ENCODE measurements around the gene FNIP1.
"Not testable (repeated sequence)": the region's sequence is repeated elsewhere in the genome, so short reads cannot be mapped to it uniquely, and the experiment has no call there.

FNIP1 gene

DNA sequence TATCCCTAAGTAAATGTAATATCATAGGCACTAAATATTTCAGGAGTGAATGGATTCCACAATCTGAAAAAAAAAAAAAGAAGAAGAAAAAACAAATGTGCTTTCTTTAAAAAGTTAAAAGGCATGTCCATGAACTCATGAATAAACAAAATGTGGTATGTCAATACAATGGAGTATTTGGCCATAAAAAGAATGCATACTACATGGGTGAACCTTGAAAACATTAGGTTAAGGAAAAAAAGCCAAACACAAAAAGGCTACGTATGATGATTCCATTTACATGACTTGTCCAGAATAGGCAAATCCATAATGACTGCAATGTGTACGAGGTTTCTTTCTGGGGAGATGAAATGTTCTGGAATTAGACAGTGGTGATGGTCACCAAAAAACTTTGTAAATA is 45.3 kb downstream of the FNIP1 start:
- FAIRE-seq (no peak), DNase-seq (ENCODE audit: insufficient read length, low spot score) (no peak)
- no peak for TF ChIP-seq POLR2A (IDR thresholded peaks at IDR 0.05; ENCODE audit: low read depth, low read length)

- no peak for FAIRE-seq
- no peak for DNase-seq (ENCODE audit: insufficient read length, low spot score)
- no peak for TF ChIP-seq POLR2A (IDR thresholded peaks at IDR 0.05; ENCODE audit: low read depth, low read length)
Observed at GRCh38 chr5:131749723-131750470, 46.9 kb downstream of the FNIP1 start.

DNA sequence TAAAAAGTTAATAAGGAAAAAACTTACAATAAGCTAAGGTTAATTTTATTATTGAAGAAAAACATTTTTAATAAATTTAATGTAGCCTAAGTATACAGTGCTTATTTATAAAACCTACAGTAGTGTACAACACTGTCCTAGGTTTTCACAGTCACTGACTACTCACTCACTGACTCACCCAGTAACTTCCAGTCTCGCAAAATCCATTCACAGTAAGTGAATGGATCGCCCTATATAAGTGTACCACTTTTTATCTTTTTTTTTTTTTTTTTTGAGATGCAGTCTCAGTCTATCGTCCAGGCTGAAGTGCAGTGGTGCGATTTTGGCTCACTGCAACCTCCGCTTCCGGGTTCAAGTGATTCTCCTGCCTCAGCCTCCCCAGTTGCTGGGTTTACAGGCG is 47.7 kb downstream of the FNIP1 start:
- FAIRE-seq (no peak), DNase-seq (ENCODE audit: insufficient read length, low spot score) (peak; percentile 7)
- no peak for TF ChIP-seq POLR2A (IDR thresholded peaks at IDR 0.05; ENCODE audit: low read depth, low read length)

DNA sequence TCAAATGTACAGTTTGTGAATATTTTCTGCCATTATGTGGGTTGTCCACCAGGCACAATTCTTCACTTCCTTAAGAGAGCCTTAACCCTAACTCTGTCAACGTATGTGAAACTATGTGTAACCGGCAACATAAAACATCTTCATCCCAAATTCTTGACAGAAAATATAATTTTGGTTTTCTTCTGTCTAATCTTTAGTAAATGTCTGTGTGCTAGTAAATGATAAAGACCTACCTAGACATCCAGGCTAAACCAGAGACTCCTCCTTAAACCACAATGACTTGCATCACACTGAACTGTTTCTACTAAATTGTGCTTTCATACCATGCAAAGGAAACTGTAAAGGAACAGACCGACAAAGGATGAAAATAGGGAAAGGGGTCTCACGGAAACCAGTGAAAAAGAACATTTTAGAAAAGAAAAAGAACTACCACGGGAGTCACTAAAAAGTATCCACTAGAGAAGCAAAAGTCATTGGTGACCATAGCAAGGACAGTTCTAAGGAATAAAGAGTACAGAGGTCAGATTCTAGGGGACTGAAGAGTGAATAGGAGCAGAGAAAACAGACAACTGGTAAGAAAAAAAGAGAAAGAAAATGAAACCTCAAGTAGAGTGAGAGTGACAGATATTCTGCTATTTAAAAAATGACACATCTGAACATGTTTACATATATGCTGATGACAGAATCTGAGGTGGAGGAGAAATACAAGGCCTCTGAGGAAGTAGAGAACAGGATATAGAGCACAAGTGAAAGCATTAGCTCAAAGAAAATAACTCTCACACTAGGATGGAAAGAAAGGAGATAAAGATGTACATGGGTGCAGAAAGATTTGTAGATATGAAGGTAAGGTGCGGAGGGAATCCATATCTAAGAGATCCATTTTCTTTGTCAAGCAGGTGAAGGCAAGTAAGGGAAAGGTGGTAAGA is 49.4 kb downstream of the FNIP1 start:
- no peak for DNase-seq (ENCODE audit: insufficient read length, low spot score)

DNA sequence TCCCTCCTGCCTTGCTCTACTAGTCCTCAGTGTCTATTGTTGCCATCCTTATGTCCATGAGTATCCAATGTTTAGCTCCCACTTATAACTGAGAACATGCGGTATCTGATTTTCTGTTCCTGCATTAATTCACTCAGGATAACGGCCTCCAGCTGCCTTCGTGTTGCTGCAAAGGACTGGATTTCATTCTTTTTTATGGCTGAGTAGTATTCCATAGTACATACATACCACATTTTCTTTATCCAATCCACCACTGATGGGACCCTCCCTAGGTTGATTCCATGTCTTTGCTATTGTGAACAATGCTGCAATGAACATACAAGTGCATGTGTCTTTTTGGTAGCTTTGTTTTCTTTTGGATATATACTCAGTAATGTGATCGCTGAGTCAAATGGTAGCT is 50.4 kb downstream of the FNIP1 start:
- FAIRE-seq (no peak), DNase-seq (ENCODE audit: insufficient read length, low spot score) (no peak)
- no peak for TF ChIP-seq POLR2A (IDR thresholded peaks at IDR 0.05; ENCODE audit: low read depth, low read length)

More for the DNA sequence above, 49.4 kb downstream of the FNIP1 start:
- TF ChIP-seq POLR2A (IDR thresholded peaks at IDR 0.05; ENCODE audit: low read depth, low read length), result no peak
- no peak for FAIRE-seq

DNA sequence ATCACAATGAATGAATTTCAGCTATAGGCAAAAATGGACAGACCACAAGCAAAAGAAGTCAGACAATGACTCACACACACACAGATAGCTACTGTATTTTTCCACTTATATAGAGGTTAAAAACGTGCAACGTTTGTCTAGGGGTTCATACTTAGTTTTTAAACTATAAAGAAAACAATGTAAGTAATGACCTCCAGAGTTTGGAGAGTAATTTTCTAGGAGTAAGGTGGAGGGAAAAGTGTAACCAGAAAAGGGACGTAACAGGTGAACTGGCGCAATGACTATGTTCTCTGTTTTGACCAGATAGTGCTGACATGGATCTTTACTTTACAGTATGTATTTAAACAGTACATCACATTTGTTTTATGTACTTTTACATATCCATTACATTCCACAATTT is 51.1 kb downstream of the FNIP1 start:
- DNase-seq (ENCODE audit: insufficient read length, low spot score), result no peak
- TF ChIP-seq POLR2A (IDR thresholded peaks at IDR 0.05; ENCODE audit: low read depth, low read length), result no peak
- no peak for FAIRE-seq

GRCh38 chr5:131745155-131745554 is 51.7 kb downstream of the FNIP1 start:
- no peak for FAIRE-seq
- DNase-seq (ENCODE audit: insufficient read length, low spot score), result no peak

DNA sequence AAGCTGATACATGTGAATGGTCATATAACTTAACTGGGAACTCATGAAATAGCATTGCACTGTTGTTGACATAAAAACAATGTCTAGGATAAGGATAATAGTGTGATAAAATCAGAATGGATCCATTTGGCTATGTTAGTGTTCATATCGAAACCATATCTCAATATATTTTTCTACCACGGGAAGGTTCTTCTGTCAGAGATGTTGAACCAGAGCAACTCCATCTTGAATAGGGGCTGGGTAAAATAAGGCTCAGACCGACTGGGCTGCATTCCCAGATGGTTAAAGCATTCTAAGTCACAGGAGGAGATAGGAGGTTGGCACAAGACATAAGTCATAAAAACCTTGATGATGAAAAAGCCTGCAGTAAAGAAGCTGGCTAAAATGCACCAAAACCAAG is 56.3 kb downstream of the FNIP1 start:
- DNase-seq (ENCODE audit: insufficient read length, low spot score), result no peak
- FAIRE-seq, result no peak
- TF ChIP-seq POLR2A (IDR thresholded peaks at IDR 0.05; ENCODE audit: low read depth, low read length), result no peak

More at GRCh38 chr5:131745155-131745554, 51.7 kb downstream of the FNIP1 start:
- TF ChIP-seq POLR2A (IDR thresholded peaks at IDR 0.05; ENCODE audit: low read depth, low read length), result no peak

DNA sequence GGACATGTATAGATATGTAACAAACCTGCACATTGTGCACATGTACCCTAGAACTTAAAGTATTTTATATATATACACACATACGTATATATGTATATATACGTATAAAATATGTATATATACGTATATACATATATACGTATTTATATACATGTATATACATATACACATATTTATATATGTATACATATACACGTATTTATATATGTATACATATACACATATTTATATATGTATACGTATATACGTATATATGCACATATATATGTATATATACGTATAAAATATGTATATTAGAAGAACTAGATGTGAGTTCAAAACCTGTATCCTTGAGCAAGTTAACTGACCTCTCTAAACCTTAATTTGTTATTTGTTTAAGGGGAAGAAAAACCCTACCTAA is 61.4 kb downstream of the FNIP1 start:
- TF ChIP-seq POLR2A (IDR thresholded peaks at IDR 0.05; ENCODE audit: low read depth, low read length), result no peak
- DNase-seq (ENCODE audit: insufficient read length, low spot score) (no peak), FAIRE-seq (no peak)

DNA sequence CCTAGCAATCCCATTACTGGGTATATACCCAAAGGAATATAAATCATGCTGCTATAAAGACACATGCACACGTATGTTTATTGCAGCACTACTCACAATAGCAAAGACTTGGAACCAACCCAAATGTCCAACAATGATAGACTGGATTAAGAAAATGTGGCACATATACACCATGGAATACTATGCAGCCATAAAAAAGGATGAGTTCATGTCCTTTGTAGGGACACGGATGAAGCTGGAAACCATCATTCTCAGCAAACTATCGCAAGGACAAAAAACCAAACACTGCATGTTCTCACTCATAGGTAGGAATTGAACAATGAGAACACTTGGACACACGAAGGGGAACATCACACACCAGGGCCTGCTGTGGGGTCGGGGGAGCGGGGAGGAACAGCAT is 61.9 kb downstream of the FNIP1 start:
- FAIRE-seq; DNase-seq (ENCODE audit: insufficient read length, low spot score): not testable (repeated sequence)

DNA sequence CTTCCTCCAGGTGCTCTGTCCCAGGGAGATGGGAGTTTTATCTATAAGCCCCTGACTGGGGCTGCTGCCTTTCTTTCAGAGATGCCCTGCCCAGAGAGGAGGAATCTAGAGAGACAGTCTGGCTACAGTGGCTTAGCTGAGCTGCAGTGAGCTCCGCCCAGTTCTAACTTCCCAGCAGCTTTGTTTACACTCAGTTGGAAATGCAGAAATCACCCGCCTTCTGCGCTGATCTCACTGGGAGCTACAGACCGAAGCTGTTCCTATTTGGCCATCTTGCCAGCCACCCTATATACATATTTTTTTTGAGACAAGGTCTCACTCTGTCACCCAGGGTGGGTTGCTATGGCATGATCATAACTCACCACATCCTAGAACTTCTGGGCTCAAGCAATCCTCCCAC is 67.5 kb downstream of the FNIP1 start:
- FAIRE-seq; DNase-seq (ENCODE audit: insufficient read length, low spot score): not testable (repeated sequence)

DNA sequence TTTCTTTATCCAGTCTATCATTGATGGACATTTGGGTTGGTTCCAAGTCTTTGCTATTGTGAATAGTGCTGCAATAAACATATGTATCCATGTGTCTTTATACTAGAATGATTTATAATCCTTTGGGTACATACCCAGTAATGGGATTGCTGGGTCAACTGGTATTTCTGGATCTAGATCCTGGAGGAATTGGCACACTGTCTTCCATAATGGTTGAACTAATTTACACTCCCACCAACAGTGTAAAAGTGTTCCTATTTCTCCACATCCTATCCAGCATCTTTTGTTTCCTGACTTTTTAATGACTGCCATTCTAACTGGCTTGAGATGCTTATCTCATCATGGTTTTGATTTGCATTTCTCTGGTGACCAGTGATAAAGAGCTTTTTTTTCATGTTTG is 72.7 kb downstream of the FNIP1 start:
- not testable (repeated sequence) for FAIRE-seq; DNase-seq (ENCODE audit: insufficient read length, low spot score)

DNA sequence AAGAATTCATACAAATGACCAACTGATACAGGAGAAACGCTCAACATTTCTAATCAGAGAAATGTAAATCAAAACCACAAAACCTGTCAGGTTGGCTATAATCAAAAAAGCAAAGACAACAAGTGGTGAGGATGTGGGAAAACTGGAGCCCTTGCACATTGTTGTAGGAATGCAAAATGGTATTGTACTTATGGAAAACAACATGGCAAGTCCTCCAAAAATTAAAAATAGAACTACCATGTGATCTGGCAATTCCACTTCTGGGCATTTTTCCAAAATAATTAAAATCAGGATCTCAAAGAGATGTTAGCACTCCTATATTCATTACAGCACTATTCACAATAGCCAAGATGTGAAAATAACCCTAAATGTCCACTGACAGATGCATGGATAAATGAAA is 76.1 kb downstream of the FNIP1 start:
- FAIRE-seq, result no peak
- no peak for DNase-seq (ENCODE audit: insufficient read length, low spot score)
- TF ChIP-seq POLR2A (IDR thresholded peaks at IDR 0.05; ENCODE audit: low read depth, low read length), result no peak

- DNase-seq (ENCODE audit: insufficient read length, low spot score), result no peak
- no peak for TF ChIP-seq POLR2A (IDR thresholded peaks at IDR 0.05; ENCODE audit: low read depth, low read length)
- no peak for FAIRE-seq
Observed at GRCh38 chr5:131719564-131719963, 77.3 kb downstream of the FNIP1 start.
